Caco-2 (cell line): ENCODE measurements around the gene PAXX. TPM values are rescaled to one million over a fixed set of nuclear protein-coding genes. Genes with fewer than 3 reads are reported as not detected.

Experiments
- BruUV-seq: library from RNA; stranded (reverse); fragments of 400-500 nt; replicated peaks from 2 replicates; lab custom pipeline; 2021; lab: Mats Ljungman, UMichigan
- CTCF ChIA-PET: fragments of 300-600 bp; sonication (Branson Sonifier 250); formaldehyde crosslinking; loops from one replicate; lab custom pipeline; 2022; ENCODE audit warnings: antibody characterized with exemption; lab: Charles Lee
- POLR2A ChIA-PET: fragments of 300-600 bp; sonication (Branson Sonifier 250); formaldehyde crosslinking; loops from one replicate; lab custom pipeline; 2022; ENCODE audit warnings: antibody characterized with exemption; lab: Charles Lee
- DNase-seq, 2 experiments: peaks; one replicate each; pipeline versions ENCODE4 v3.0.0 to v3.0.0-alpha.2; 2020 to 2022
- H3K27me3 ChIP-seq: replicated peaks from 2 replicates; pipeline ENCODE4 v1.6.0; 2011; ENCODE audit warnings: low read length; ENCODE audit not compliant: control insufficient read depth, insufficient read depth
- H3K36me3 ChIP-seq: 2 replicates; pipeline ENCODE4 v1.5.1; 2011; ENCODE audit warnings: low read length; ENCODE audit not compliant: control insufficient read depth, insufficient read depth
- H3K4me1 ChIP-seq: fragments of 250-450 bp; sonication (Bioruptor Pico); 2 replicates; pipeline ENCODE4 v1.5.1; 2020; ENCODE audit warnings: mild to moderate bottlenecking
- H3K4me3 ChIP-seq: 2 replicates; pipeline ENCODE4 v1.5.1; 2011; ENCODE audit warnings: low read depth, mild to moderate bottlenecking, control low read depth, low read length
- H3K9me3 ChIP-seq: fragments of 250-450 bp; sonication (Bioruptor Pico); 2 replicates; pipeline ENCODE4 v1.5.1; 2020; ENCODE audit warnings: mild to moderate bottlenecking, moderate library complexity
- H3K27ac Mint-ChIP-seq: one replicate; pipeline ENCODE4 v1.8.0; 2022; ENCODE audit warnings: mixed read lengths; ENCODE audit not compliant: unreplicated experiment
- H3K27me3 Mint-ChIP-seq: one replicate; pipeline ENCODE4 v1.8.0; 2022; ENCODE audit warnings: mixed read lengths; ENCODE audit not compliant: insufficient read depth, unreplicated experiment
- H3K36me3 Mint-ChIP-seq: one replicate; pipeline ENCODE4 v1.8.0; 2022; ENCODE audit warnings: mild to moderate bottlenecking, mixed read lengths; ENCODE audit not compliant: insufficient read depth, unreplicated experiment
- H3K4me1 Mint-ChIP-seq: one replicate; pipeline ENCODE4 v1.8.0; 2022; ENCODE audit warnings: low read depth, mixed read lengths; ENCODE audit not compliant: unreplicated experiment
- H3K4me3 Mint-ChIP-seq: one replicate; pipeline ENCODE4 v1.8.0; 2022; ENCODE audit warnings: mild to moderate bottlenecking, moderate library complexity, mixed read lengths; ENCODE audit not compliant: unreplicated experiment
- H3K9me3 Mint-ChIP-seq: one replicate; pipeline ENCODE4 v1.8.0; 2022; ENCODE audit warnings: mixed read lengths; ENCODE audit not compliant: unreplicated experiment
- CTCF ChIP-seq, 2 experiments: fragments of 200-600 bp in 1 of 2; IDR thresholded peaks; 1 replicate in 1 of 2; 2 replicates in 1 of 2; pipeline versions ENCODE4 v1.5.1 to v1.8.0; 2011 to 2022; ENCODE audit warnings: antibody characterized with exemption in 1 of 2, control low read depth in 1 of 2, inconsistent platforms in 1 of 2, low read depth in 1 of 2, low read length in 1 of 2, mild to moderate bottlenecking in 1 of 2, moderate library complexity in 1 of 2; ENCODE audit not compliant: insufficient read depth in 1 of 2, severe bottlenecking in 1 of 2, unreplicated experiment in 1 of 2
- intact Hi-C: fragments of 100-400 bp; cut with micrococcal nuclease; formaldehyde crosslinking; loops from one replicate; pipeline ENCODE4 v1.10.0; 2022; ENCODE audit not compliant: unreplicated experiment
- total RNA-seq: library from RNA; stranded (reverse); gene quantifications from 2 replicates; pipeline ENCODE4 v1.2.3, GENCODE V29; 2022

PAXX gene
- total RNA-seq, 1 experiment from 2014 or later, result 66.2 TPM

GRCh38 chr9:137029058-137029936, 37.1 kb downstream of the PAXX start:
- Mint-ChIP-seq H3K27ac (peak overlapping the region; percentile 42), H3K9me3 (no peaks in the 10 kb centered on the region), H3K36me3 (peaks cover 5% of the 10 kb centered on the region), H3K27me3 (no peaks in the 10 kb centered on the region), H3K4me1 (no peaks in the 10 kb centered on the region), H3K4me3 (peak overlapping the region; percentile 74)
- no TSS peak for BruUV-seq
- TF ChIP-seq CTCF (IDR thresholded peaks at IDR 0.05; ENCODE audit: insufficient read depth in 1 of 2, low read depth in 1 of 2, low read length in 1 of 2, severe bottlenecking in 1 of 2, unreplicated experiment in 1 of 2), result peak; percentile 86 to 97
- no peaks in the 10 kb centered on the region for H3K9me3 ChIP-seq
- peaks cover 14% of the 10 kb centered on the region for H3K4me1 ChIP-seq
- ChIA-PET CTCF (interaction anchor here (0.5 to 3.6 kb wide), 39 partner anchors 10 to 334 kb away, joined by 3 to 42 read pairs (median 4); partner anchors contain the start of genes AJM1, CLIC3, ENTPD2 and FBXW5), POLR2A (interaction anchor here (0.6 to 1.4 kb wide), 2 partner anchors 37 to 57 kb away, joined by 3 to 6 read pairs; partner anchors contain the start of gene MAN1B1)
- no peaks in the 10 kb centered on the region for H3K36me3 ChIP-seq
- intact Hi-C loops, result loop anchor here (2.0 kb wide), 1 partner anchor 80 kb away; no protein-coding TSS in a partner anchor
- no peaks in the 10 kb centered on the region for H3K27me3 ChIP-seq
- peak; percentile 85 to 90 for DNase-seq
- peak overlapping the region; percentile 75 for H3K4me3 ChIP-seq

GRCh38 chr9:137030006-137030405, 37.8 kb downstream of the PAXX start:
- no peak overlapping the region for H3K4me3 Mint-ChIP-seq
- no peak for DNase-seq
- intact Hi-C loops, result no loop called here

More at GRCh38 chr9:137030006-137030405, 37.8 kb downstream of the PAXX start:
- no peaks in the 10 kb centered on the region for H3K27me3 ChIP-seq
- no peaks in the 10 kb centered on the region for H3K9me3 ChIP-seq
- TF ChIP-seq CTCF (IDR thresholded peaks at IDR 0.05; ENCODE audit: insufficient read depth in 1 of 2, low read depth in 1 of 2, low read length in 1 of 2, severe bottlenecking in 1 of 2, unreplicated experiment in 1 of 2), result no peak
- Mint-ChIP-seq H3K9me3 (no peaks in the 10 kb centered on the region), H3K27me3 (no peaks in the 10 kb centered on the region), H3K27ac (no peak overlapping the region), H3K36me3 (peaks cover 12% of the 10 kb centered on the region), H3K4me1 (no peaks in the 10 kb centered on the region)
- peaks cover 15% of the 10 kb centered on the region for H3K4me1 ChIP-seq
- ChIA-PET POLR2A (interaction anchor here (1.4 kb wide), 1 partner anchor 56 kb away, joined by 6 read pairs; the partner anchor contains the start of gene MAN1B1), CTCF (interaction anchor here (0.5 to 3.6 kb wide), 37 partner anchors 11 to 239 kb away, joined by 3 to 42 read pairs (median 4); partner anchors contain the start of genes AJM1, CLIC3, ENTPD2 and FBXW5)
- no peak overlapping the region for H3K4me3 ChIP-seq
- H3K36me3 ChIP-seq, result no peaks in the 10 kb centered on the region
- no TSS peak for BruUV-seq
